Activated naive CD4-positive, alpha-beta T cell treated with anti-CD3 and anti-CD28 coated beads, Interleukin-2, amount 50 U/mL, for 24 hours (primary cell): ENCODE measurements around the gene SLC66A1.
A peak's percentile ranks its signal among the peaks of the same experiment; 100 is the strongest.

Experiments used
- H3K27ac Mint-ChIP-seq: one replicate; pipeline ENCODE4 v1.8.0; 2021; ENCODE audit warnings: mild to moderate bottlenecking, mixed read lengths
- H3K27me3 Mint-ChIP-seq: one replicate; pipeline ENCODE4 v1.8.0; 2021; ENCODE audit warnings: mixed read lengths
- H3K36me3 Mint-ChIP-seq: one replicate; pipeline ENCODE4 v1.8.0; 2021; ENCODE audit warnings: mixed read lengths
- H3K4me1 Mint-ChIP-seq: one replicate; pipeline ENCODE4 v1.8.0; 2021; ENCODE audit warnings: mixed read lengths
- H3K4me3 Mint-ChIP-seq: one replicate; pipeline ENCODE4 v1.8.0; 2021; ENCODE audit warnings: mild to moderate bottlenecking, mixed read lengths
- H3K9me3 Mint-ChIP-seq: one replicate; pipeline ENCODE4 v1.8.0; 2021; ENCODE audit warnings: mixed read lengths

The SLC66A1 gene

GRCh38 chr1:19328486-19328885 is 16.4 kb downstream of the SLC66A1 start:
- no peaks in the 10 kb centered on the region for H3K9me3 Mint-ChIP-seq
- H3K4me3 Mint-ChIP-seq = no peak overlapping the region
- H3K4me1 Mint-ChIP-seq = no peaks in the 10 kb centered on the region
- no peaks in the 10 kb centered on the region for H3K36me3 Mint-ChIP-seq
- H3K27me3 Mint-ChIP-seq = no peaks in the 10 kb centered on the region
- no peak overlapping the region for H3K27ac Mint-ChIP-seq

GRCh38 chr1:19329188-19329587 is 17.1 kb downstream of the SLC66A1 start:
- no peaks in the 10 kb centered on the region for H3K27me3 Mint-ChIP-seq
- no peaks in the 10 kb centered on the region for H3K36me3 Mint-ChIP-seq
- H3K4me1 Mint-ChIP-seq = no peaks in the 10 kb centered on the region
- H3K9me3 Mint-ChIP-seq = no peaks in the 10 kb centered on the region
- H3K4me3 Mint-ChIP-seq = no peak overlapping the region
- H3K27ac Mint-ChIP-seq = no peak overlapping the region

GRCh38 chr1:19329611-19330010 is 17.5 kb downstream of the SLC66A1 start:
- Mint-ChIP-seq H3K4me1 (no peaks in the 10 kb centered on the region), H3K27me3 (no peaks in the 10 kb centered on the region), H3K36me3 (no peaks in the 10 kb centered on the region), H3K27ac (no peak overlapping the region), H3K4me3 (no peak overlapping the region), H3K9me3 (no peaks in the 10 kb centered on the region)

GRCh38 chr1:19330449-19331135 is 18.5 kb downstream of the SLC66A1 start:
- Mint-ChIP-seq H3K4me1 (no peaks in the 10 kb centered on the region), H3K9me3 (no peaks in the 10 kb centered on the region), H3K36me3 (no peaks in the 10 kb centered on the region), H3K4me3 (no peak overlapping the region), H3K27ac (no peak overlapping the region), H3K27me3 (no peaks in the 10 kb centered on the region)

- Mint-ChIP-seq H3K27ac (no peak overlapping the region), H3K27me3 (no peaks in the 10 kb centered on the region), H3K4me3 (no peak overlapping the region), H3K36me3 (no peaks in the 10 kb centered on the region), H3K9me3 (no peaks in the 10 kb centered on the region), H3K4me1 (no peaks in the 10 kb centered on the region)
Measured at GRCh38 chr1:19331262-19331878, 19.2 kb downstream of the SLC66A1 start.

GRCh38 chr1:19332832-19333231 is 20.7 kb downstream of the SLC66A1 start:
- Mint-ChIP-seq H3K4me3 (no peak overlapping the region), H3K27me3 (no peaks in the 10 kb centered on the region), H3K27ac (no peak overlapping the region), H3K4me1 (no peaks in the 10 kb centered on the region), H3K36me3 (no peaks in the 10 kb centered on the region), H3K9me3 (no peaks in the 10 kb centered on the region)

- H3K27ac Mint-ChIP-seq = no peak overlapping the region
- H3K4me1 Mint-ChIP-seq = no peaks in the 10 kb centered on the region
- no peak overlapping the region for H3K4me3 Mint-ChIP-seq
- no peaks in the 10 kb centered on the region for H3K36me3 Mint-ChIP-seq
- no peaks in the 10 kb centered on the region for H3K27me3 Mint-ChIP-seq
- H3K9me3 Mint-ChIP-seq = no peaks in the 10 kb centered on the region
Measured at GRCh38 chr1:19333587-19334354, 21.6 kb downstream of the SLC66A1 start.

- Mint-ChIP-seq H3K4me3 (no peak overlapping the region), H3K36me3 (peaks cover 3% of the 10 kb centered on the region), H3K4me1 (peaks cover 4% of the 10 kb centered on the region), H3K27ac (peak overlapping the region; percentile 65), H3K9me3 (no peaks in the 10 kb centered on the region), H3K27me3 (no peaks in the 10 kb centered on the region)
Measured at GRCh38 chr1:19336543-19336942, 24.4 kb downstream of the SLC66A1 start.

- Mint-ChIP-seq H3K4me3 (no peak overlapping the region), H3K36me3 (peaks cover 3% of the 10 kb centered on the region), H3K27ac (peak overlapping the region; percentile 84), H3K27me3 (no peaks in the 10 kb centered on the region), H3K9me3 (no peaks in the 10 kb centered on the region), H3K4me1 (peaks cover 4% of the 10 kb centered on the region)
Measured at GRCh38 chr1:19337289-19337688, 25.2 kb downstream of the SLC66A1 start.

- no peak overlapping the region for H3K27ac Mint-ChIP-seq
- H3K9me3 Mint-ChIP-seq = no peaks in the 10 kb centered on the region
- H3K4me1 Mint-ChIP-seq = peaks cover 4% of the 10 kb centered on the region
- H3K36me3 Mint-ChIP-seq = peaks cover 5% of the 10 kb centered on the region
- H3K4me3 Mint-ChIP-seq = no peak overlapping the region
- no peaks in the 10 kb centered on the region for H3K27me3 Mint-ChIP-seq
Measured at GRCh38 chr1:19338323-19338762, 26.2 kb downstream of the SLC66A1 start.

- Mint-ChIP-seq H3K36me3 (peaks cover 5% of the 10 kb centered on the region), H3K27ac (no peak overlapping the region), H3K9me3 (no peaks in the 10 kb centered on the region)
Measured at GRCh38 chr1:19339214-19339861, 27.2 kb downstream of the SLC66A1 start.

GRCh38 chr1:19340387-19340937 is 28.3 kb downstream of the SLC66A1 start:
- H3K4me1 Mint-ChIP-seq = peaks cover 4% of the 10 kb centered on the region
- no peak overlapping the region for H3K27ac Mint-ChIP-seq
- no peaks in the 10 kb centered on the region for H3K27me3 Mint-ChIP-seq
- no peaks in the 10 kb centered on the region for H3K9me3 Mint-ChIP-seq
- peaks cover 5% of the 10 kb centered on the region for H3K36me3 Mint-ChIP-seq
- H3K4me3 Mint-ChIP-seq = no peak overlapping the region

More at GRCh38 chr1:19339214-19339861, 27.2 kb downstream of the SLC66A1 start:
- no peak overlapping the region for H3K4me3 Mint-ChIP-seq
- no peaks in the 10 kb centered on the region for H3K27me3 Mint-ChIP-seq
- peaks cover 4% of the 10 kb centered on the region for H3K4me1 Mint-ChIP-seq

GRCh38 chr1:19341201-19342061 is 29.3 kb downstream of the SLC66A1 start:
- no peaks in the 10 kb centered on the region for H3K9me3 Mint-ChIP-seq
- peak overlapping the region; percentile 76 for H3K27ac Mint-ChIP-seq
- no peaks in the 10 kb centered on the region for H3K27me3 Mint-ChIP-seq
- H3K36me3 Mint-ChIP-seq = peaks cover 5% of the 10 kb centered on the region
- peaks cover 4% of the 10 kb centered on the region for H3K4me1 Mint-ChIP-seq
- H3K4me3 Mint-ChIP-seq = no peak overlapping the region

- no peak overlapping the region for H3K27ac Mint-ChIP-seq
- no peaks in the 10 kb centered on the region for H3K9me3 Mint-ChIP-seq
- H3K27me3 Mint-ChIP-seq = no peaks in the 10 kb centered on the region
- H3K36me3 Mint-ChIP-seq = peaks cover 5% of the 10 kb centered on the region
- no peak overlapping the region for H3K4me3 Mint-ChIP-seq
- H3K4me1 Mint-ChIP-seq = peaks cover 4% of the 10 kb centered on the region
Measured at GRCh38 chr1:19342062-19342750, 30.1 kb downstream of the SLC66A1 start.
